ENCODE measurements around the gene CRTC3. TPM values are rescaled to one million over a fixed set of nuclear protein-coding genes. Genes with fewer than 3 reads are reported as not detected.

The CRTC3 gene
- total and polyA plus RNA-seq, 2 of the 4 experiments (the other 2 are of a cell fraction) = 4.7 to 14.8 TPM

DNA sequence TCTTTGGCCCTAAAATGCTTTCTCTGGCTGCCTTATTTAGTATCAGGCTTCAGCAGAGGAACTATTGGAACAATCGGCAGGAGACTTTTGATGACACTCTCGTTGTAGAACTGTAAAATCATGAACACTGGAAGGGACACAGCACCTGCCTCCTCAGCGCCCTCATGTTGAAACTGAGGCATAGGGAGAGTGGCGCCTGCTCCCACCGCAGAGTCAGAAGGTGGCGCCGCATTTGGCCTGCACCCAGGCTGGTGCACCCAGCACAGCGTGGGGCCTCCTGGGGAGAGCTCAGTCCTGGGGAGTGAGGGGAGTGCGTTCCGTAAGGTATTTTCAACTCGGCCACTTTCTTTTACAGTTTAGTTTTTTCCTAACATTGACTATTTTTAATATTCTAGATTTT is 109.2 kb downstream of the CRTC3 start:
- DNase-seq = no peak
- no peak overlapping the region for H3K4me3 ChIP-seq (ENCODE audit: insufficient read depth, low read depth, low read length)
- H4K91ac ChIP-seq (ENCODE audit: insufficient read depth, low read depth, low read length) = no peak overlapping the region
- H2BK15ac ChIP-seq (ENCODE audit: low read depth, low read length) = no peak overlapping the region
- H2AFZ ChIP-seq (replicated peaks; ENCODE audit: low read length, poor library complexity) = no peak overlapping the region
- 94% methylated on average over 3 of the region's 11 CpGs; no CpG with 5 or more reads in 1 of the 2 experiments for WGBS, 2 experiments (ENCODE audit: extremely low coverage in 2 of 2, insufficient read length in 1 of 2)
- no peak overlapping the region for H2BK120ac ChIP-seq (ENCODE audit: low read depth, low read length)
- H2BK20ac ChIP-seq (ENCODE audit: low read depth, low read length) = no peak overlapping the region
- no TSS peak for BruUV-seq (replicated peaks)
- ChIA-PET POLR2A (ENCODE audit: unreplicated experiment) (no interaction called here), CTCF (no interaction called here)
- H2AK9ac ChIP-seq (replicated peaks; ENCODE audit: low read depth, low read length, poor library complexity) = no peak overlapping the region
- H3K4me2 ChIP-seq (ENCODE audit: low read depth, low read length) = no peak overlapping the region
- dilution Hi-C loops (cut with HindIII; ENCODE audit: low sequenced_read_pairs, unreplicated experiment) (no loop called here), in situ Hi-C loops (cut with MboI; ENCODE audit: low sequenced_read_pairs) (no loop called here), intact Hi-C loops (cut with micrococcal nuclease) (no loop called here)
- H4K8ac ChIP-seq (ENCODE audit: low read depth in 2 of 2, low read length in 2 of 2) = no peak overlapping the region
- no peaks in the 10 kb centered on the region for H3K4me1 ChIP-seq (ENCODE audit: control insufficient read depth, insufficient read depth, low read length)
- H2AK5ac ChIP-seq (ENCODE audit: low read depth, low read length) = no peak overlapping the region
- no peak overlapping the region for H3K14ac ChIP-seq (replicated peaks; ENCODE audit: low read depth, low read length)
- no peak overlapping the region for H3K56ac ChIP-seq (ENCODE audit: extremely low read depth, insufficient read depth, low read length)
- no peaks in the 10 kb centered on the region for H3K27me3 ChIP-seq (ENCODE audit: control insufficient read depth, insufficient read depth, low read length)
- H3K18ac ChIP-seq (ENCODE audit: low read depth, low read length) = no peak overlapping the region
- H3K9ac ChIP-seq (ENCODE audit: low read depth, low read length) = no peak overlapping the region
- H3K27ac ChIP-seq (ENCODE audit: insufficient read depth, low read length) = no peak overlapping the region
- no peak for TF ChIP-seq RAD21 (IDR thresholded peaks at IDR 0.05; ENCODE audit: low read length)
- no peak for TF ChIP-seq NFE2L2 (IDR thresholded peaks at IDR 0.05; ENCODE audit: low read depth, low read length)
- no peak for TF ChIP-seq CHD1 (IDR thresholded peaks at IDR 0.05; ENCODE audit: low read depth, low read length)
- TF ChIP-seq, protein P1, sequence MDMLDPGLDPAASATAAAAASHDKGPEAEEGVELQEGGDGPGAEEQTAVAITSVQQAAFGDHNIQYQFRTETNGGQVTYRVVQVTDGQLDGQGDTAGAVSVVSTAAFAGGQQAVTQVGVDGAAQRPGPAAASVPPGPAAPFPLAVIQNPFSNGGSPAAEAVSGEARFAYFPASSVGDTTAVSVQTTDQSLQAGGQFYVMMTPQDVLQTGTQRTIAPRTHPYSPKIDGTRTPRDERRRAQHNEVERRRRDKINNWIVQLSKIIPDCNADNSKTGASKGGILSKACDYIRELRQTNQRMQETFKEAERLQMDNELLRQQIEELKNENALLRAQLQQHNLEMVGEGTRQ (IDR thresholded peaks at IDR 0.05; ENCODE audit: low read depth, low read length) = no peak
- TF ChIP-seq CEBPB (IDR thresholded peaks at IDR 0.05; ENCODE audit: low read depth, low read length) = no peak
- TF ChIP-seq, protein P2, sequence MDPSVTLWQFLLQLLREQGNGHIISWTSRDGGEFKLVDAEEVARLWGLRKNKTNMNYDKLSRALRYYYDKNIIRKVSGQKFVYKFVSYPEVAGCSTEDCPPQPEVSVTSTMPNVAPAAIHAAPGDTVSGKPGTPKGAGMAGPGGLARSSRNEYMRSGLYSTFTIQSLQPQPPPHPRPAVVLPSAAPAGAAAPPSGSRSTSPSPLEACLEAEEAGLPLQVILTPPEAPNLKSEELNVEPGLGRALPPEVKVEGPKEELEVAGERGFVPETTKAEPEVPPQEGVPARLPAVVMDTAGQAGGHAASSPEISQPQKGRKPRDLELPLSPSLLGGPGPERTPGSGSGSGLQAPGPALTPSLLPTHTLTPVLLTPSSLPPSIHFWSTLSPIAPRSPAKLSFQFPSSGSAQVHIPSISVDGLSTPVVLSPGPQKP (IDR thresholded peaks at IDR 0.05; ENCODE audit: borderline replicate concordance, low read depth, low read length) = no peak
- TF ChIP-seq RFX5 (IDR thresholded peaks at IDR 0.05; ENCODE audit: low read depth, low read length) = no peak
- TF ChIP-seq, protein P3, sequence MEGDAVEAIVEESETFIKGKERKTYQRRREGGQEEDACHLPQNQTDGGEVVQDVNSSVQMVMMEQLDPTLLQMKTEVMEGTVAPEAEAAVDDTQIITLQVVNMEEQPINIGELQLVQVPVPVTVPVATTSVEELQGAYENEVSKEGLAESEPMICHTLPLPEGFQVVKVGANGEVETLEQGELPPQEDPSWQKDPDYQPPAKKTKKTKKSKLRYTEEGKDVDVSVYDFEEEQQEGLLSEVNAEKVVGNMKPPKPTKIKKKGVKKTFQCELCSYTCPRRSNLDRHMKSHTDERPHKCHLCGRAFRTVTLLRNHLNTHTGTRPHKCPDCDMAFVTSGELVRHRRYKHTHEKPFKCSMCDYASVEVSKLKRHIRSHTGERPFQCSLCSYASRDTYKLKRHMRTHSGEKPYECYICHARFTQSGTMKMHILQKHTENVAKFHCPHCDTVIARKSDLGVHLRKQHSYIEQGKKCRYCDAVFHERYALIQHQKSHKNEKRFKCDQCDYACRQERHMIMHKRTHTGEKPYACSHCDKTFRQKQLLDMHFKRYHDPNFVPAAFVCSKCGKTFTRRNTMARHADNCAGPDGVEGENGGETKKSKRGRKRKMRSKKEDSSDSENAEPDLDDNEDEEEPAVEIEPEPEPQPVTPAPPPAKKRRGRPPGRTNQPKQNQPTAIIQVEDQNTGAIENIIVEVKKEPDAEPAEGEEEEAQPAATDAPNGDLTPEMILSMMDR (conservative IDR thresholded peaks at IDR 0.05; ENCODE audit: low read depth, low read length) = no peak
- TF ChIP-seq BHLHE40 (IDR thresholded peaks at IDR 0.05; ENCODE audit: low read depth, low read length) = no peak
- TF ChIP-seq FOS (IDR thresholded peaks at IDR 0.05; ENCODE audit: low read depth, low read length) = no peak
- TF ChIP-seq SMC3 (IDR thresholded peaks at IDR 0.05; ENCODE audit: low read depth, low read length) = no peak
- TF ChIP-seq POLR2A (IDR thresholded peaks at IDR 0.05; ENCODE audit: low read depth, low read length) = no peak
- no peak for TF ChIP-seq MAZ (IDR thresholded peaks at IDR 0.05; ENCODE audit: borderline replicate concordance, low read depth, low read length)
- no peak for TF ChIP-seq MXI1 (IDR thresholded peaks at IDR 0.05; ENCODE audit: borderline replicate concordance, low read depth, low read length)
- TF ChIP-seq MAFK (IDR thresholded peaks at IDR 0.05; ENCODE audit: low read depth, low read length) = no peak
- no peak for TF ChIP-seq RCOR1 (IDR thresholded peaks at IDR 0.05; ENCODE audit: insufficient replicate concordance, low read length)
- H3K23ac ChIP-seq (ENCODE audit: low read depth, low read length) = no peak overlapping the region
- H3K79me1 ChIP-seq (ENCODE audit: low read depth in 1 of 2, low read length in 2 of 2) = no peaks in the 10 kb centered on the region
- H4K5ac ChIP-seq (ENCODE audit: low read depth, low read length) = no peak overlapping the region
- no peaks in the 10 kb centered on the region for H3K9me1 ChIP-seq (ENCODE audit: insufficient read depth, low read length)
- H3K9me3 ChIP-seq (ENCODE audit: control insufficient read depth, insufficient read depth, low read length) = no peaks in the 10 kb centered on the region
- no peak overlapping the region for H2BK5ac ChIP-seq (ENCODE audit: low read depth, low read length, poor library complexity, severe bottlenecking)
- H4K20me1 ChIP-seq (ENCODE audit: insufficient read depth, low read length) = no peaks in the 10 kb centered on the region
- H3K4ac ChIP-seq (ENCODE audit: low read depth, low read length) = no peak overlapping the region
- ATAC-seq (ENCODE audit: low read depth) = no peak
- peaks cover 51% of the 10 kb centered on the region for H3K36me3 ChIP-seq (ENCODE audit: control insufficient read depth, insufficient read depth, low read length)
